HL-60 (cell line): ENCODE results near the gene NMNAT3.

ENCODE experiments used
- DNase-seq, 2 experiments: peaks; one replicate each; pipeline ENCODE4 v3.0.0-alpha.2; 2010 to 2020; ENCODE audit warnings: low read depth in 1 of 2, low spot score in 1 of 2
- H3K27ac ChIP-seq: fragments of 250-450 bp; sonication (Bioruptor Pico); replicated peaks from 2 replicates; pipeline ENCODE4 v1.5.1; 2020; ENCODE audit warnings: mild to moderate bottlenecking, moderate library complexity
- H3K27me3 ChIP-seq: fragments of 250-450 bp; sonication (Bioruptor Pico); 2 replicates; pipeline ENCODE4 v1.5.1; 2021; ENCODE audit warnings: mild to moderate bottlenecking, moderate library complexity; ENCODE audit not compliant: insufficient read depth, poor library complexity, severe bottlenecking
- H3K4me3 ChIP-seq: replicated peaks from 2 replicates; pipeline ENCODE4 v1.5.1; 2011; ENCODE audit warnings: mild to moderate bottlenecking, control low read depth, low read length; ENCODE audit not compliant: insufficient read depth
- GABPA ChIP-seq: IDR thresholded peaks from 2 replicates; pipeline ENCODE4 v1.6.1; 2012; ENCODE audit warnings: low read depth
- POLR2AphosphoS5 ChIP-seq: IDR thresholded peaks from 2 replicates; pipeline ENCODE4 v1.6.1; 2012; ENCODE audit warnings: low read depth
- SPI1 ChIP-seq: IDR thresholded peaks from 2 replicates; pipeline ENCODE4 v1.6.1; 2012; ENCODE audit warnings: low read depth, mild to moderate bottlenecking, borderline replicate concordance
- TF ChIP-seq, protein P1 (sequence below): IDR thresholded peaks from 2 replicates; pipeline ENCODE4 v1.6.1; 2012; ENCODE audit warnings: low read depth; ENCODE audit not compliant: insufficient replicate concordance
- TF ChIP-seq, protein P2 (sequence below): IDR thresholded peaks from one replicate; pipeline ENCODE4 v1.5.1; 2011; ENCODE audit warnings: low read length, control low read depth, inconsistent platforms; ENCODE audit not compliant: insufficient read depth

The NMNAT3 gene

DNA sequence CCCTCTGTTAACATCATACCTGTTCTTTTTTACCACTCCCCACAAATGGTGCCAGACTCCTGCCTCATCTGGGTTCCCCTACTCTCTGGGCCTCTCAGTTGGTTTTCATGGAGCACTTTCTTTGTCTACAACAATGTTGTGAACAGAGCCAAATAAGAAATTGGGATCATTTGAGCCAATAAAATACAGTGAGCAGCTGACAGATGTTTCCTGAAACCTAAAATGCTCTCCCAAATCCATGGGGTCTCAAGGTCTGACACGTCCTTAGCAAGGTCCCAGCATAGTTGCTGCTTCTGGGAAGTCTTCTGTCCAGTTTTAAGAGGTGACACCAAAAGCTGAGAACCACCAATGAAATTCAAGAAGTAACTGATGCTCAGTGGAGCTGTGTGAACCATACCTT, 1.7 kb downstream of the NMNAT3 start:
- DNase-seq: no peak
- TF ChIP-seq, protein P1, sequence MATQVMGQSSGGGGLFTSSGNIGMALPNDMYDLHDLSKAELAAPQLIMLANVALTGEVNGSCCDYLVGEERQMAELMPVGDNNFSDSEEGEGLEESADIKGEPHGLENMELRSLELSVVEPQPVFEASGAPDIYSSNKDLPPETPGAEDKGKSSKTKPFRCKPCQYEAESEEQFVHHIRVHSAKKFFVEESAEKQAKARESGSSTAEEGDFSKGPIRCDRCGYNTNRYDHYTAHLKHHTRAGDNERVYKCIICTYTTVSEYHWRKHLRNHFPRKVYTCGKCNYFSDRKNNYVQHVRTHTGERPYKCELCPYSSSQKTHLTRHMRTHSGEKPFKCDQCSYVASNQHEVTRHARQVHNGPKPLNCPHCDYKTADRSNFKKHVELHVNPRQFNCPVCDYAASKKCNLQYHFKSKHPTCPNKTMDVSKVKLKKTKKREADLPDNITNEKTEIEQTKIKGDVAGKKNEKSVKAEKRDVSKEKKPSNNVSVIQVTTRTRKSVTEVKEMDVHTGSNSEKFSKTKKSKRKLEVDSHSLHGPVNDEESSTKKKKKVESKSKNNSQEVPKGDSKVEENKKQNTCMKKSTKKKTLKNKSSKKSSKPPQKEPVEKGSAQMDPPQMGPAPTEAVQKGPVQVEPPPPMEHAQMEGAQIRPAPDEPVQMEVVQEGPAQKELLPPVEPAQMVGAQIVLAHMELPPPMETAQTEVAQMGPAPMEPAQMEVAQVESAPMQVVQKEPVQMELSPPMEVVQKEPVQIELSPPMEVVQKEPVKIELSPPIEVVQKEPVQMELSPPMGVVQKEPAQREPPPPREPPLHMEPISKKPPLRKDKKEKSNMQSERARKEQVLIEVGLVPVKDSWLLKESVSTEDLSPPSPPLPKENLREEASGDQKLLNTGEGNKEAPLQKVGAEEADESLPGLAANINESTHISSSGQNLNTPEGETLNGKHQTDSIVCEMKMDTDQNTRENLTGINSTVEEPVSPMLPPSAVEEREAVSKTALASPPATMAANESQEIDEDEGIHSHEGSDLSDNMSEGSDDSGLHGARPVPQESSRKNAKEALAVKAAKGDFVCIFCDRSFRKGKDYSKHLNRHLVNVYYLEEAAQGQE: no peak
- TF ChIP-seq GABPA (no peak), POLR2AphosphoS5 (no peak), SPI1 (no peak)
- TF ChIP-seq, protein P2, sequence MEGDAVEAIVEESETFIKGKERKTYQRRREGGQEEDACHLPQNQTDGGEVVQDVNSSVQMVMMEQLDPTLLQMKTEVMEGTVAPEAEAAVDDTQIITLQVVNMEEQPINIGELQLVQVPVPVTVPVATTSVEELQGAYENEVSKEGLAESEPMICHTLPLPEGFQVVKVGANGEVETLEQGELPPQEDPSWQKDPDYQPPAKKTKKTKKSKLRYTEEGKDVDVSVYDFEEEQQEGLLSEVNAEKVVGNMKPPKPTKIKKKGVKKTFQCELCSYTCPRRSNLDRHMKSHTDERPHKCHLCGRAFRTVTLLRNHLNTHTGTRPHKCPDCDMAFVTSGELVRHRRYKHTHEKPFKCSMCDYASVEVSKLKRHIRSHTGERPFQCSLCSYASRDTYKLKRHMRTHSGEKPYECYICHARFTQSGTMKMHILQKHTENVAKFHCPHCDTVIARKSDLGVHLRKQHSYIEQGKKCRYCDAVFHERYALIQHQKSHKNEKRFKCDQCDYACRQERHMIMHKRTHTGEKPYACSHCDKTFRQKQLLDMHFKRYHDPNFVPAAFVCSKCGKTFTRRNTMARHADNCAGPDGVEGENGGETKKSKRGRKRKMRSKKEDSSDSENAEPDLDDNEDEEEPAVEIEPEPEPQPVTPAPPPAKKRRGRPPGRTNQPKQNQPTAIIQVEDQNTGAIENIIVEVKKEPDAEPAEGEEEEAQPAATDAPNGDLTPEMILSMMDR: no peak
- Histone ChIP-seq H3K4me3 (no peak overlapping the region), H3K27me3 (no peaks in the 10 kb centered on the region), H3K27ac (no peak overlapping the region)

DNA sequence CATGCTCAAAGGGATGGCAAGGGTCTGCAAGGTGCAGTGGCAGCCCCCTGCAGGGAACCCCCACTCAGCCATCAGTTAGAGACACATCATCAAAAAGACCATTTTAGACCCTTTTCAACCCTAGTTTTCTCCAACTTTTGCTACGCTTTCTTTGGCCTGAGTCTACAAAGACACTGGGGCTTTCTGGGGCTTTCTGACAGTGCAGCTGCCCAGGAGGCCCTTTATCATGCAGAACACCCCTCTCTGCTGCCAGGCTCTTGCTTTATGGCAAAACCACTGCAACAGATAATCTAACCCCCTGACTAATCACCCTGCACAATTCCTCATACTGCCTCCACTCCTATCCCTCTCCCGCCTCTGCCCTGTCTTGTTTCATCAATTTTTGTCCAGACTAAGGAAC, 2.4 kb downstream of the NMNAT3 start:
- no peak for TF ChIP-seq GABPA
- TF ChIP-seq, protein P2: no peak
- TF ChIP-seq, protein P1: no peak
- TF ChIP-seq SPI1: no peak
- no peak for TF ChIP-seq POLR2AphosphoS5
- H3K4me3 ChIP-seq: no peak overlapping the region
- no peak for DNase-seq
- no peak overlapping the region for H3K27ac ChIP-seq
- H3K27me3 ChIP-seq: no peaks in the 10 kb centered on the region

DNA sequence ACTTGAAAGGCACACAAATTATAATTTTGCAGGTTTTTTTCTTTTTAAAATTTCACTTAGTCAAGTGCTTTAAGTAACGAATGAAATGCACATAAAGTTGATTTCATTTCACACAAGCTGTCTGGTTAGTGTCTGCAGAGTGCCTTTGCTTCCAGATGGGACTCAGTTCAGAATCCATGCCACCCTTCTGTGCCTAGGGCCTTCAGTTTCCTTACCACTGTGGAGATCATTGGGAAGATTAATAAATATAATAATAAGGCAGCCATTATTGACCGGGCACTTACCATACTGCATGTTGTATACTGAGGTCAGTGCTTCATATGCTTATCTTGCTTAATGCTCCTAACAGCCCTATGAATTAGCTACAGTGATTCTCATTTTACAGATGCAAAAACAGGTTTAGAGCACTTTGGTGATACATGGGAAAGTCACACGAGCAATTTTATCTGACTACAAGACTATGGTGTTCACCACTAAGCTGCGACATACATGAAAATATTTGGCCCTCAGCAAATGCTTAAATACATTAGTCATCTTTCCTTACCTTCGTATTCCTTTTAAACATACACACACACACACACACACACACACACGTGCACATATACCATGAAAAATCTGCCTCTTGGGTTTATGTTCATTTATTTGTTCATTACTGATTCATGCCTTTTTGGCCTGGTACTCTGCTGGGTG, 3.1 kb downstream of the NMNAT3 start:
- no peak overlapping the region for H3K27ac ChIP-seq
- H3K27me3 ChIP-seq: no peaks in the 10 kb centered on the region
- H3K4me3 ChIP-seq: no peak overlapping the region
- DNase-seq: no peak
- TF ChIP-seq, protein P1: no peak
- no peak for TF ChIP-seq SPI1
- TF ChIP-seq POLR2AphosphoS5: no peak
- no peak for TF ChIP-seq GABPA
- TF ChIP-seq, protein P2: no peak
